Muscle layer of duodenum (tissue), 2 donors: ENCODE data around the gene MON1A.

Experiments
- H3K27ac ChIP-seq: one replicate; pipeline ENCODE4 v1.7.0; 2013; ENCODE audit warnings: mild to moderate bottlenecking, low read length
- H3K27me3 ChIP-seq: one replicate; pipeline ENCODE4 v1.7.0; 2013; ENCODE audit warnings: low read depth, mild to moderate bottlenecking, control low read depth, low read length
- H3K36me3 ChIP-seq, 2 donors: one replicate each; pipeline ENCODE4 v1.7.0; 2013; ENCODE audit warnings: low read length in 2 of 2, control low read depth in 1 of 2, mild to moderate bottlenecking in 1 of 2; ENCODE audit not compliant: insufficient read depth in 2 of 2, control insufficient read depth in 1 of 2
- H3K4me1 ChIP-seq, 2 donors: one replicate each; pipeline ENCODE4 v1.7.0; 2013; ENCODE audit warnings: low read length in 2 of 2, mild to moderate bottlenecking in 2 of 2, control low read depth in 1 of 2, moderate library complexity in 1 of 2; ENCODE audit not compliant: insufficient read depth in 2 of 2, control insufficient read depth in 1 of 2
- H3K4me3 ChIP-seq, 2 donors: one replicate each; pipeline ENCODE4 v1.7.0; 2013; ENCODE audit warnings: low read length in 2 of 2, low read depth in 1 of 2, mild to moderate bottlenecking in 1 of 2
- H3K9me3 ChIP-seq, 2 donors: one replicate each; pipeline ENCODE4 v1.7.0; 2013; ENCODE audit warnings: low read length in 2 of 2, control low read depth in 1 of 2, mild to moderate bottlenecking in 1 of 2; ENCODE audit not compliant: control insufficient read depth in 1 of 2
- donor health status: healthy.

Gene MON1A

GRCh38 chr3:49883998-49884397 is 45.6 kb downstream of the MON1A start:
- no peaks in the 10 kb centered on the region for H3K36me3 ChIP-seq
- no peak overlapping the region for H3K4me3 ChIP-seq

DNA sequence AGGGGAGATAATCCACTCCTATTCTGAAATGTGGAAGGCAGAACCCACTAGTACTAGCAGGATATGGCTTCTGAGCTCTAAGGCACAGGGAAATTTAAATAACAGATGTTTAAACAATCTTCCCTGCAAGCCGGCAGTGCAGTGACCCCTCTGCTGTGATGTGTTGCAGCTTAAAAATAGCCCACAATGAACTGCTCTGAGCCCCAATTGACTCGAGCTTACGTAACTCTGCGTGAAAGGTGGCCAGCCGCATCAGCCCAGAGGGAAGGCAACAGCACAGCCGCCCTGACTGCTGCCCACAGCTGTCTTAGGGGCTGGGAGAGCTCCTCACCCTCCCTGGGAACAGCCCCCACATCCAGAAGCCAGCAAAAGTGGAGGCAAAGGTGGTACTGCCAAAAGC is 47.4 kb downstream of the MON1A start:
- no peak overlapping the region for H3K27ac ChIP-seq
- H3K4me1 ChIP-seq = peaks cover 7 to 22% of the 10 kb centered on the region in 2 donors
- H3K36me3 ChIP-seq = no peaks in the 10 kb centered on the region
- no peaks in the 10 kb centered on the region for H3K27me3 ChIP-seq
- H3K4me3 ChIP-seq = peak overlapping the region in 1 of 2 donors; percentile 12
- no peaks in the 10 kb centered on the region for H3K9me3 ChIP-seq

More at GRCh38 chr3:49883998-49884397, 45.6 kb downstream of the MON1A start:
- no peaks in the 10 kb centered on the region for H3K27me3 ChIP-seq
- H3K9me3 ChIP-seq = no peaks in the 10 kb centered on the region
- peaks cover 7 to 22% of the 10 kb centered on the region in 2 donors for H3K4me1 ChIP-seq
- H3K27ac ChIP-seq = no peak overlapping the region

DNA sequence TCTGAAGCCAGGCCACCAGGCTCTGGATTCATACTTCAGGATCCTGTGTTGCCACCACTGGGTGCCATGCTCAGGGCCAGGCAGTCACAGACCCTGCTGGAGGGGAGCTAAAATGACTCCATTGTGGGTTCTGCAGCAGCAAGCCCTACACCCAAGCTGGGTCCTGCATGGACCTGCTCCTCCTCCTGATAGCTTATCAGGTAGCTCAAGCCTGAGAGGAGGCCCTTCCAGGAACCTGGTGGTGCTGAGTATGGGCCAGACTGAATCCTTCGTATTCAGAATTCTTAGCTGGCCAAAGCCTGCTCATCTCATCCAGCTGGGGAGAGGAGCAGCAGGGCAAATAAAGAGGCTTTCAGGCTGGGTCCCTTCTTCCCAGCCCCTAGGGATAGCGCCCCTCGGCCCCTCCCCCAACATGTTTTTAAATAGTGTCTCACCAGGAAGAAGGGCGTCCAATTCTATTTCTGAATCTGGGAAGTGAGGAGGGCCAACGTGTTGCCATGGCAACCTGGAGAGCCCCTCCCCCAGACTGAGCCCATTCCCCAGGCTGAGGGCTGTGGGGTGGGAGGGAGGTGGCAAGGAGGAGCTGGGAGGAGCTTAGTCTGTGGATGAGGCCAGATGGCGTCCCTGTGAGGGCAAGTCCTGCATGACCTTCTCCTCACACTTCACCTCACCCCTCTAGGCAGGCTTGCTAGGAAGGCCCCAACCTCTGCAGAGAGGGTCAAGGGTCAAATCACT is 48.9 kb downstream of the MON1A start:
- Histone ChIP-seq H3K27me3 (no peaks in the 10 kb centered on the region), H3K27ac (no peak overlapping the region), H3K9me3 (no peaks in the 10 kb centered on the region), H3K4me3 (no peak overlapping the region), H3K4me1 (peaks cover 7 to 22% of the 10 kb centered on the region in 2 donors), H3K36me3 (no peaks in the 10 kb centered on the region)

- H3K4me3 ChIP-seq = no peak overlapping the region
- no peaks in the 10 kb centered on the region for H3K27me3 ChIP-seq
- peaks cover 7 to 22% of the 10 kb centered on the region in 2 donors for H3K4me1 ChIP-seq
- H3K27ac ChIP-seq = no peak overlapping the region
- H3K9me3 ChIP-seq = no peaks in the 10 kb centered on the region
- H3K36me3 ChIP-seq = no peaks in the 10 kb centered on the region
Observed at GRCh38 chr3:49879721-49880120, 49.9 kb downstream of the MON1A start.

DNA sequence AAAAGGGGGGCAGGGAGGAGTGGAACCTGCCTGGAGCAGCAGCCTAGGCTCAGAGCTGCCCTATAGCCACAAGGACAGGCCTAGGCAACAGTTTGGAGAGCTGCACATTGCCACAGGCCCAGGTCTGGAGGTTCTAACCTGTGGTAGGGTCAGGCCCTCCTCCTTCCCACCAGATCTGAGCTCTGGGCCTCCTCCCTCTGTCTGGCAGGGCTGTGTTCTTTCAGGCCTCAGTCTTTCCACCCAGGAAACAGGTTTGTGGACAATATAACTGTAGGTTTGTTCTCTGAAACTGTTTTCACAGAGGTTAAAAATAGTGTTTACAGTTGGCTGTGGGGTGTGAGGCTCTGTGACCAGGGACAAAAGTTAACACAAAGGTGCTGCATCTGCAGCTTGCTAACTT is 50.9 kb downstream of the MON1A start:
- H3K27me3 ChIP-seq = no peaks in the 10 kb centered on the region
- no peak overlapping the region for H3K27ac ChIP-seq
- no peak overlapping the region for H3K4me3 ChIP-seq
- no peaks in the 10 kb centered on the region for H3K36me3 ChIP-seq
- H3K9me3 ChIP-seq = no peaks in the 10 kb centered on the region
- H3K4me1 ChIP-seq = peaks cover 7 to 22% of the 10 kb centered on the region in 2 donors

- Histone ChIP-seq H3K9me3 (no peaks in the 10 kb centered on the region), H3K4me3 (no peak overlapping the region), H3K4me1 (peaks cover 7 to 22% of the 10 kb centered on the region in 2 donors), H3K27me3 (no peaks in the 10 kb centered on the region), H3K36me3 (no peaks in the 10 kb centered on the region), H3K27ac (no peak overlapping the region)
Observed at GRCh38 chr3:49877716-49878115, 51.9 kb downstream of the MON1A start.

DNA sequence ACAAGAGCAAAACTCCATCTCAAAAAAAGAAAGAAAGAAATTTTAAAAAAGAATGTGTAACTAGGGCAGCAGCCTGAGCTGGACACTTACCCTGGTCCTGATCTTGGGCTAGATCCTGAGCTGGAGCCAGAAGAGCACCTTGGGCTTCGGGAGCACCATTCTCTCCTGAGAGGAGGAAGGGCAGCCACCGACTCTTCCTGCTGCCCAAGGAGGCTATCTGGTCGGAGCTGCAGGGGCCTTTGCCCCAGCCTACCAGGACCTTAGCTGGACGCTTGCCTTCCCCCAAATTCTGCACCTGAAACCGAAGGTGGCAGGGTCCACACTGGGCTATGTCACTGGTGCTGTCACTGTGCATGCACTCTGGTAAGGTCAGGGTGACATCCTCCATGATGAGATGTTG is 53.0 kb downstream of the MON1A start:
- Histone ChIP-seq H3K36me3 (no peaks in the 10 kb centered on the region), H3K9me3 (no peaks in the 10 kb centered on the region), H3K4me1 (peaks cover 2 to 11% of the 10 kb centered on the region in 2 donors), H3K27me3 (no peaks in the 10 kb centered on the region), H3K4me3 (no peak overlapping the region), H3K27ac (no peak overlapping the region)

DNA sequence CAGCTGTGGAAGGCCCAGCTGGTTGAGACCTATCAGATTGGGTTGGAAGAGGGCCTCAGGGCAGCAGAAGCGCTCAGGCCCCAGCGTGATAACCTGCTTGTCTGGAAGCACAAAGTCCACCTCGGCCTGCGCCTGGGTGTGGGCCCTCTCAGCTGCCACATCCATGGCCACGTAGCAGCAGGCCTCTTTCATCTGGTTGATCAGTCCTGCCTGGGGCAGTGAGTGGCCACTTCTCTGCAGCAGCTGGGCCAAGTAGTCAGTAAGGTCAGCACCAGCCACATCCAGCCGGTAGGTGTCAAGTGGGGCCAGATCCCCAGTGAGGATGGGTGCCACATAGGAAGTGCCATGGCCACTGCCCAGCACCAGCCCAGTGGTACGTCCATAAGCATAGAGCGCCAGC is 56.0 kb downstream of the MON1A start:
- H3K4me1 ChIP-seq = peaks cover 0 to 16% of the 10 kb centered on the region in 2 donors
- no peak overlapping the region for H3K27ac ChIP-seq
- H3K27me3 ChIP-seq = peaks cover 18% of the 10 kb centered on the region
- H3K9me3 ChIP-seq = no peaks in the 10 kb centered on the region
- H3K4me3 ChIP-seq = no peak overlapping the region
- no peaks in the 10 kb centered on the region for H3K36me3 ChIP-seq

GRCh38 chr3:49872801-49873281 is 56.8 kb downstream of the MON1A start:
- Histone ChIP-seq H3K27ac (no peak overlapping the region), H3K4me1 (peaks cover 0 to 16% of the 10 kb centered on the region in 2 donors), H3K4me3 (no peak overlapping the region), H3K27me3 (peaks cover 26% of the 10 kb centered on the region), H3K36me3 (no peaks in the 10 kb centered on the region), H3K9me3 (no peaks in the 10 kb centered on the region)

DNA sequence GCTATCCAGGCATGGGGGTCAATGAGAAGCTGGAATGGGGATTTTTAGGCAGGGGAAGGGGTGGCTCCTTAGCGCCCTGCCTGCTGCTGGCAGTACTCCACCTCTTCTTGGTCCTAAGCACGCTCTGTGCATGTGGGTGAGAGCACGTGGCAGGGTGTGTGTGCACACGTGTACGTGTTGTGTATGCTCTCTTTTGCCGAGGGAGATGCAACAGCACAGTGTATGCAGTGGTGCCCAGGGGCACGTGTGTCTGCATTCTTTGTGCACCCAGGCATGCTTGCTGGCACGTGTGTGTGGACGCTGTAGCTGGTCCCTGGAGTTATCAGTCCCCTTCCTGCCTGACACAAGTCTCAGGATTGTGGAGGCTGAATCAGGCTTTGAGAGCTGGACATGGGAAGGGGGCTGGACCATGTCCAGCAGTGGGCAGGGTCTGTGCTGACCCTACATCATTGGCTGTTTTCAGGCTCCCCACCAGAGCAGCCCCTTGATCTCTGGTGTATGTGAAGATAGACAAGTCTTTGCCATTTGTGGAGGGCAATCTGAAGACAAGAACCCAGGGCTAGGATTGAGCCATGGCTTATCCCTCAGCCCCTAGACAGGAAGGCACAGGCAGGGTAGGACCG is 58.0 kb downstream of the MON1A start:
- Histone ChIP-seq H3K9me3 (no peaks in the 10 kb centered on the region), H3K4me3 (no peak overlapping the region), H3K36me3 (no peaks in the 10 kb centered on the region), H3K27me3 (peaks cover 27% of the 10 kb centered on the region), H3K4me1 (peaks cover 0 to 16% of the 10 kb centered on the region in 2 donors), H3K27ac (no peak overlapping the region)

GRCh38 chr3:49869525-49870126 is 60.0 kb downstream of the MON1A start, which contains the start of gene CAMKV:
Gene CAMKV (minus strand): TSS chr3:49869906. CDS start chr3:49862388, 7,518 bp downstream.
- Histone ChIP-seq H3K27me3 (peaks cover 27% of the 10 kb centered on the region), H3K9me3 (no peaks in the 10 kb centered on the region), H3K27ac (no peak within 1 kb of the TSS), H3K4me3 (peak within 1 kb of the TSS; percentile 21 to 53), H3K36me3 (no peaks in the 10 kb centered on the region), H3K4me1 (peaks cover 0 to 16% of the 10 kb centered on the region in 2 donors)
